Stomach (tissue), 9 donors: ENCODE measurements around the gene STRA8. TPM values are rescaled to one million over a fixed set of nuclear protein-coding genes. Genes with fewer than 3 reads are reported as not detected.

Experiments
- DNase-seq, 2 donors: peaks; one replicate each; pipeline versions ENCODE4 v3.0.0 to v3.0.0-alpha.2; 2013 to 2019
- H3K27ac ChIP-seq, 5 donors: fragments of 200-600 bp in 4 of 5; sonication (generic) in 4 of 5; one replicate each; pipeline ENCODE4 v1.5.1; 2013 to 2019; ENCODE audit warnings: mild to moderate bottlenecking in 1 of 5, moderate library complexity in 1 of 5
- H3K27me3 ChIP-seq, 3 donors: fragments of 200-600 bp; sonication (generic); one replicate each; pipeline ENCODE4 v1.5.1; 2017 to 2019; ENCODE audit warnings: mixed run types in 1 of 3
- H3K36me3 ChIP-seq, 4 donors: fragments of 200-600 bp; sonication (generic); 1 replicate in 3 of 4; 2 replicates in 1 of 4; pipeline ENCODE4 v1.5.1; 2016 to 2019
- H3K4me1 ChIP-seq, 4 donors: fragments of 200-600 bp; sonication (generic); one replicate each; pipeline ENCODE4 v1.5.1; 2016 to 2019
- H3K4me3 ChIP-seq, 4 donors: fragments of 200-600 bp; sonication (generic) in 3 of 4; one replicate each; pipeline ENCODE4 v1.5.1; 2016 to 2019; ENCODE audit warnings: mild to moderate bottlenecking in 1 of 4
- H3K9me3 ChIP-seq, 4 donors: fragments of 200-600 bp; sonication (generic); one replicate each; pipeline ENCODE4 v1.5.1; 2016 to 2019
- CTCF ChIP-seq, 7 experiments: fragments of 450-650 bp in 4 of 7; fragments of 200-600 bp in 3 of 7; sonication (generic) in 3 of 7; IDR thresholded peaks; one replicate each; pipeline ENCODE4 v1.5.1; 2016 to 2019; ENCODE audit warnings: antibody characterized with exemption in 7 of 7, control low read depth in 2 of 7, mild to moderate bottlenecking in 1 of 7
- EP300 ChIP-seq: sonication (generic); formaldehyde crosslinking; IDR thresholded peaks from one replicate; pipeline ENCODE4 v1.6.1; 2017; ENCODE audit warnings: antibody characterized with exemption
- POLR2A ChIP-seq, 4 donors: fragments of 450-650 bp; IDR thresholded peaks; one replicate each; pipeline ENCODE4 v1.6.1; 2016; ENCODE audit warnings: antibody characterized with exemption in 4 of 4, control low read depth in 2 of 4, mild to moderate bottlenecking in 1 of 4, moderate library complexity in 1 of 4
- POLR2AphosphoS5 ChIP-seq, 3 donors: sonication (generic); formaldehyde crosslinking; IDR thresholded peaks; one replicate each; pipeline ENCODE4 v1.6.1; 2016; ENCODE audit warnings: antibody characterized with exemption in 3 of 3
- WGBS, 5 donors: extraction: QIAGEN DNeasy Blood & Tissue Kit in 3 of 5; methylation state at CpG; one replicate each; pipeline versions ENCODE4 v1.1.5 to v1.1.7; 2013 to 2018; 5-methylcytosine and 5-hydroxymethylcytosine counted together
- intact Hi-C: fragments of 100-400 bp; cut with DNase I; formaldehyde crosslinking; loops from one replicate; pipeline ENCODE4 v1.15.1; 2023; ENCODE audit warnings: low total_unique reads
- polyA plus RNA-seq, 3 donors: library from polyadenylated mRNA; stranded (reverse); fragments of 200-250 nt; gene quantifications; one replicate each; pipeline ENCODE4 v1.2.3, GENCODE V29; 2013
- total RNA-seq, 5 donors: library from RNA; depleted of rRNA; stranded (reverse); fragments of >200 nt; gene quantifications; one replicate each; pipeline versions ENCODE4 v1.1.0 to v1.2.3, GENCODE V29; 2014 to 2016
- donor health status: healthy with polysubstance abuse.
- donor health status: Bipolar disorder and iron deficiency.
- donor health status: healthy.

The STRA8 gene
- total and polyA plus RNA-seq, 8 donors = not detected

DNA sequence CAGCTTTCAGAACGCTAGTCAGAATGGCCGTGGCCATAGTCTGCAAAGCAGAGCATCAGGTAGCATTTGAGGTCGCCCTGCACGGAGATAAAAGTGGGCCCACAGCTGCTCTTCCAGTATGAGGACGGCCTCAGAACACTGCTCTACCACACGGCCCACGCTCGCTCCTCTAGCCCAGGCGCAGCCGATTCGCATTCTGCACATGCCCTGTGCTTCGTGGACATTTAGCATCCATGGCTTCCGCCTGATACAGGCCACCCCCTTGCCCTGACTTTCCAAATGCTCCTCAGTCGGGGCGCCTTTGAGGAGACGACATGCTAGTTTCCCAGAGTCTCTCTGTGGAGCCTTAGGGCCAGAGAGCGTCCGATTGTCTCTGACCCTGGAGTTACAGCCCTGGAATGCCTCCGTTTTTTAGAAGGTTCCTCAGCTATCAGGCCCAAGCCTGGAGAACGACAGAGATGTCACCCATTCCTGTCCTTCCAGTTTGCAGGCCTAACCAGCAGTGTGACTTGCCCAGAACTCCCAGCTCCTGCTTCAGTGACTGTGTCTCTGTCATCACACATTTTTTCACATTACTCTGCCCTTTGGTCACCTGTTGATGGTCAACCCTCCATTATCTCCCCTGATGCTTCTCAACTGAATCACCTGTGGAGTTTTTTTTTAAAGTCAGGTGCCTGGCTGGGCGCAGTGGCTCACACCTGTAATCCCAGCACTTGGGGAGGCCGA is 14.3 kb downstream of the STRA8 start:
- H3K4me1 ChIP-seq = no peaks in the 10 kb centered on the region
- 94 to 97% (median 96%) methylated on average over 22 of the region's 22 CpGs for WGBS, 5 donors
- DNase-seq = no peak
- no peak overlapping the region for H3K4me3 ChIP-seq
- no peak overlapping the region for H3K27ac ChIP-seq
- intact Hi-C loops = no loop called here
- no peaks in the 10 kb centered on the region for H3K9me3 ChIP-seq
- no peaks in the 10 kb centered on the region for H3K36me3 ChIP-seq
- H3K27me3 ChIP-seq = peaks cover 0 to 3% (median 0%) of the 10 kb centered on the region in 3 donors
- TF ChIP-seq POLR2A (IDR thresholded peaks at IDR 0.05) (no peak), EP300 (no peak), CTCF (IDR thresholded peaks at IDR 0.05) (no peak)

GRCh38 chr7:135248546-135248945 is 14.9 kb downstream of the STRA8 start:
- H3K9me3 ChIP-seq = no peaks in the 10 kb centered on the region
- H3K36me3 ChIP-seq = no peaks in the 10 kb centered on the region
- H3K4me3 ChIP-seq = no peak overlapping the region
- no peak for TF ChIP-seq CTCF (IDR thresholded peaks at IDR 0.05)
- TF ChIP-seq EP300 = no peak
- no peak for TF ChIP-seq POLR2A (IDR thresholded peaks at IDR 0.05)
- no peak for TF ChIP-seq POLR2AphosphoS5 (IDR thresholded peaks at IDR 0.05)
- H3K27ac ChIP-seq = no peak overlapping the region
- 82 to 100% (median 85%) methylated on average over 3 of the region's 3 CpGs for WGBS, 5 donors
- peaks cover 0 to 6% (median 2%) of the 10 kb centered on the region in 4 donors for H3K4me1 ChIP-seq
- DNase-seq = no peak
- no peaks in the 10 kb centered on the region for H3K27me3 ChIP-seq
- intact Hi-C loops = no loop called here

GRCh38 chr7:135251496-135252391 is 18.1 kb downstream of the STRA8 start:
- Histone ChIP-seq H3K27me3 (no peaks in the 10 kb centered on the region), H3K4me3 (no peak overlapping the region)
- no peak for DNase-seq

More at GRCh38 chr7:135251496-135252391, 18.1 kb downstream of the STRA8 start:
- intact Hi-C loops = no loop called here
- no peak for TF ChIP-seq CTCF (IDR thresholded peaks at IDR 0.05)
- no peak for TF ChIP-seq EP300
- no peak for TF ChIP-seq POLR2AphosphoS5 (IDR thresholded peaks at IDR 0.05)
- TF ChIP-seq POLR2A (IDR thresholded peaks at IDR 0.05) = no peak
- no peak overlapping the region for H3K27ac ChIP-seq
- H3K9me3 ChIP-seq = no peaks in the 10 kb centered on the region
- H3K4me1 ChIP-seq = peaks cover 10 to 24% (median 15%) of the 10 kb centered on the region in 4 donors
- 80 to 92% (median 85%) methylated on average over 4 of the region's 4 CpGs for WGBS, 5 donors
- H3K36me3 ChIP-seq = no peaks in the 10 kb centered on the region
